ENCODE data around the gene NEURL3. TPM values are rescaled to one million over a fixed set of nuclear protein-coding genes. Genes with fewer than 3 reads are reported as not detected.

Gene NEURL3
- total and polyA plus RNA-seq, 2 donors (not counting 1 experiment from before 2014, with no cell fraction given), result not detected

DNA sequence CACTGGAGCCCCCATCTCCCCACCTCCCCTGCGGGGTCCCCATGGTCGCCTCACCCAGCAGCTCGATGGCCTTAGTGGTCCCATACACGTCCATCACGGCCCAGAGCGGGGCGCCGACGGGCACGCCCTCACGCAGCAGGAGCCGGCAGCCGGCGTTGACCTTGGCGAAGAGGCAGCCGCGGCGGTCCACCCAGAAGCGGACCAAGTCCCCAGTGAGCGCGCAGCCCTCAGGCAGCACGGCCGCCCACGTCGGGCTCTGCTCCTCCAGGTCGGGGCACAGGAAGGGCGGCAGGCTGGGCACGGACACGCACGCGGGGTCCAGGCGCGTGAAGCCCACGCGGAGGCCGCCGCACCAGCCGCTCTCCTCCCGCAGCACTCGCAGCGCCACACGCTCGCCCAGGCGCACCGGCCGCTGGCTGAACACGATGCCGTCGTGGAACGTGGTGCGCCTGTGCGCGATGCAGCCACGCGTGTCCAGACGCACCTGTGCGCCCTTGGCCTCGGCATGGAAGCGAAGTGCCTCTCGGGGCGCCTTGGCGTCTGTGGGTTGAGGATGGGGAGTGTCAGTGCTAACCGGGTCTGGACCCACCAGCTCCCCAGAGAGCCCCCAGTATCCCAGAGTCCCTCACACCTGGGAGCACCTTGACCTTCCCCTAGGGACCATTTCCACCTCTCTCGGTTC lies 4.6 kb downstream of the NEURL3 start:
- Mint-ChIP-seq H3K4me3 (no peak overlapping the region), H3K4me1 (peaks cover 13% of the 10 kb centered on the region), H3K27me3 (no peaks in the 10 kb centered on the region), H3K27ac (no peak overlapping the region), H3K9me3 (ENCODE audit: insufficient read depth) (peaks cover 5% of the 10 kb centered on the region)
- DNase-seq (no peak), ATAC-seq (ENCODE audit: low read depth) (no peak)
- Histone ChIP-seq H3K4me1 (ENCODE audit: control insufficient read depth in 2 of 2, insufficient read depth in 2 of 2, low read length in 2 of 2) (peaks cover 11 to 12% of the 10 kb centered on the region in 2 donors), H3K4me3 (ENCODE audit: control extremely low read depth in 1 of 5, extremely low read depth in 1 of 5, insufficient read depth in 1 of 5, low read depth in 2 of 5, low read length in 4 of 5) (no peak overlapping the region), H3K27me3 (replicated peaks in 1 of 4; ENCODE audit: control extremely low read depth in 1 of 4, control insufficient read depth in 3 of 4, insufficient read depth in 4 of 4, low read length in 3 of 4) (no peaks in the 10 kb centered on the region), H3K9me3 (ENCODE audit: control extremely low read depth in 1 of 3, control insufficient read depth in 2 of 3, insufficient read depth in 1 of 3, low read length in 2 of 3) (peaks cover 0 to 4% (median 3%) of the 10 kb centered on the region in 3 donors), H3K27ac (ENCODE audit: low read length in 2 of 2) (no peak overlapping the region), H3K36me3 (replicated peaks in 1 of 2; ENCODE audit: control extremely low read depth in 1 of 2, control insufficient read depth in 1 of 2, extremely low read depth in 1 of 2, insufficient read depth in 2 of 2, low read length in 1 of 2) (no peaks in the 10 kb centered on the region), H2AFZ (ENCODE audit: insufficient read depth, low read depth, low read length, poor library complexity, severe bottlenecking) (no peak overlapping the region), H4K20me1 (ENCODE audit: control insufficient read depth, insufficient read depth, low read length, poor library complexity, severe bottlenecking) (no peaks in the 10 kb centered on the region), H3K4me2 (replicated peaks; ENCODE audit: low read depth, low read length, poor library complexity, severe bottlenecking) (no peak overlapping the region), H3K79me2 (ENCODE audit: control insufficient read depth, insufficient read depth, low read length) (no peaks in the 10 kb centered on the region), H3K9ac (ENCODE audit: low read length) (no peak overlapping the region)
- ChIA-PET POLR2A (no interaction called here), CTCF (interaction anchor here (1.0 kb wide), 1 partner anchor 93 kb away, joined by 3 read pairs; no protein-coding TSS in a partner anchor)
- TF ChIP-seq EZH2 (IDR thresholded peaks at IDR 0.05; ENCODE audit: borderline replicate concordance, insufficient read depth, low read depth, low read length, poor library complexity, severe bottlenecking), result no peak
- TF ChIP-seq, protein P1, sequence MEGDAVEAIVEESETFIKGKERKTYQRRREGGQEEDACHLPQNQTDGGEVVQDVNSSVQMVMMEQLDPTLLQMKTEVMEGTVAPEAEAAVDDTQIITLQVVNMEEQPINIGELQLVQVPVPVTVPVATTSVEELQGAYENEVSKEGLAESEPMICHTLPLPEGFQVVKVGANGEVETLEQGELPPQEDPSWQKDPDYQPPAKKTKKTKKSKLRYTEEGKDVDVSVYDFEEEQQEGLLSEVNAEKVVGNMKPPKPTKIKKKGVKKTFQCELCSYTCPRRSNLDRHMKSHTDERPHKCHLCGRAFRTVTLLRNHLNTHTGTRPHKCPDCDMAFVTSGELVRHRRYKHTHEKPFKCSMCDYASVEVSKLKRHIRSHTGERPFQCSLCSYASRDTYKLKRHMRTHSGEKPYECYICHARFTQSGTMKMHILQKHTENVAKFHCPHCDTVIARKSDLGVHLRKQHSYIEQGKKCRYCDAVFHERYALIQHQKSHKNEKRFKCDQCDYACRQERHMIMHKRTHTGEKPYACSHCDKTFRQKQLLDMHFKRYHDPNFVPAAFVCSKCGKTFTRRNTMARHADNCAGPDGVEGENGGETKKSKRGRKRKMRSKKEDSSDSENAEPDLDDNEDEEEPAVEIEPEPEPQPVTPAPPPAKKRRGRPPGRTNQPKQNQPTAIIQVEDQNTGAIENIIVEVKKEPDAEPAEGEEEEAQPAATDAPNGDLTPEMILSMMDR (IDR thresholded peaks at IDR 0.05), result no peak
- 76% methylated on average over 62 of the region's 64 CpGs for WGBS (ENCODE audit: insufficient coverage)
- intact Hi-C loops (cut with micrococcal nuclease), result loop anchor here (10.0 kb wide), 1 partner anchor 296 kb away; the partner anchor contains the start of gene STARD7

All from B cell (primary cell).